GM19455 (cell line): ENCODE measurements around the gene C12orf42.
"Not testable (repeated sequence)": the region's sequence is repeated elsewhere in the genome, so short reads cannot be mapped to it uniquely, and the experiment has no call there.

Experiments
- ATAC-seq: cut with Tn5 transposase; IDR thresholded peaks from one replicate; pipeline ENCODE4 v1.9.1; 2021; ENCODE audit not compliant: unreplicated experiment

C12orf42 gene

GRCh38 chr12:103498990-103499389, 3.2 kb upstream of the C12orf42 start:
- no peak for ATAC-seq

DNA sequence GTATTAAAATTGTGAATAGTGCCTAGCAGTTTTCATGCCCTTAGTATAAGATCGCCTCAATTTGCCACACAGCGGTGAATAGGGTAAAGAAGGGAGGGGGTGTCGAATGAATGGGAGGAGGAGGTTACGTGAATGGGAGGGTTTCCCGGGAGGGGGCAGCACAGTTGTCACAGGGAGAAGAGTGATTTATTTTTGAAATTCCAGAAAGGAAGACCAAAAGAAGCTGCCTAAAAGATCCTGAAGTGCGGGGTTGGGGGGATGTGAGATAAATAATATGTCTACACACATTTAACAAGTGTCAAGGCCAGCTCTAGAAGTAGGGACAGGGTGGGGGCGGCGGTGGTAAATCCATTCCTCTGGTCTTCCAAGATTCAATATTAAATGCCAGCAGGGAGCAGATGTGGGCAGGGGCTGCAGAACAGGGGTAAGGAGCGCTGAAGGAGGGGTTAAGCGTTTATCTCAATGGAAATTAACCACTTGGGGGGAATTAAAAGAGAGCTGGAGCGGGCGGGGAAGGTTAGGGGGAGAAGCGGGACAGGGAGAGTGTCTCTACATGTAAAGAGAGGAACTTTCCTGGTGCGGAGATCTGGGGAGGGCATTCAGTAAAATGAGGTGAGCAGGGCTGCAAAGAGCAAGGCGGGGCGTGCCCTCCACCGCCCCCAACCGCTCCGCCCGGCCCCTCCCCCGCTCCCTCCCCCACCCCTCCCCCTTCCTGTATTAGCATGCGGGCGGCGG, 867 bp downstream of the C12orf42 start:
- ATAC-seq = no peak

DNA sequence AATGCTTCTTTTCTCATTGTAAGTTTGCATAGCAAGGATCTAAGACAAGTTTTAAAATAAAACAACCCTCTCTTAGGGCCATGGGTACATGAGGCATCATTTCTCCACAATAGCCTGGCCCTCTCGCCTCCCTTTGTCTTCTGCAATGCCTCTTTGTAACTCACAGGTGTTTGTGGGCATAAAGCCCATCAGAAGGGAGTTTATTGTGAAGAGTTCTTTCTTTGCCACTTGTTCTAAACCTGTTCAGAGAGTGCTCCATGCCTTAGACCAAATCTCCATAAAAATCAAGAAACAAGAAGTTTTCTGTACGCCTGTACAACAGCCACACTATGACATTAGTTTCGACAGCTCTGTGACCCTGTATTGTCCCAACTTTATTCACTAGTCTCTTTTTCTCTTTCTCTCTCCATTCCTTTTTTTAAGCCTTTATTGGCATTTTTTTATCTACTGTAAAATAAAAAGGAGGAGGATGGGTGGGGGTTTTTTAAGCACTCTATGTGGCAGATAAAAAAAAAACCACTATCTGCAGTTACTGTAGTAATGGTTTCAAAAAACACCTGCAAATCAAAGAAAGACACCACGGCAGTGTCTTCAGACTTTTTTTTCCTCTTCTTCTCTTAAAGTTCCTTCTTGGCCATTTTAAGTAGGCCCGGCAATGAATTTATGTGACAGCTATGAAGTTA, 1.6 kb downstream of the C12orf42 start:
- ATAC-seq = no peak

DNA sequence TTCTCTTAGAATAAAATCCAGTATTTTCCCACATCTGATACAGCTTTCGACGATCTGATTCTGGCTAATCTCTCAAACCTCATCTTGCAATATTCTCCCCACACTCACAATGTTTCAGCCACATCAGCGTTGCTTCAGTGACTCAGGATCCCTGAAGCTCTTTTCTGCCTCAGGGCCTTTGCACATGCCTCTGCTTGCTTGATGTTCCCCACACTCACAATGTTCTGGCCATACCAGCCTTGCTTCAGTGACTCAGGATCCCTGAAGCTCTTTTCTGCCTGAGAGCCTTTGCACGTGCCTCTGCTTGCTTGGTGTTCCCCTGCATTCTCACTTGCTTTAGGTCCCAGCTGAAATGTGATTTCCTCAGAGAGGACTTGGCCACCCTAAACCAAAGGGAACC, 2.6 kb downstream of the C12orf42 start:
- ATAC-seq = no peak

- ATAC-seq = no peak
Measured at GRCh38 chr12:103482365-103482764, 13.4 kb downstream of the C12orf42 start.

DNA sequence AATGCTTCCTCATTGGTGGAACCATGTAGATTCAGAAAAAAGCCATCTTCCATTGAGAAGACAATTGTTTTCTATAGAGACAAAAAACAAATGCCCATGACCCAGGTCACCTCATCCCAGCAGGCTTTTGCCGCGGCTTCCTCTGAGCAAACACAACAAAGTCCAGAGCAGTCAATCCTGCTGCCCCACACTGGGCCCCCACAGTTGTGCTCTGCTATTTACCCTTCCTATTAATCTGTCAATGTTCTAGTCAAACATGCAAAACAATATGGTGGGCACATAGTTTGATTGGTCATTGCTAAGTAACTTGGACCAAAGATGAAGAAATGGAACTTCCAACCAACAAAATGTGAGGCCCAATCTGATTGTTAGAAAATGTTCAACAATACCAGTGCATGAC, 20.7 kb downstream of the C12orf42 start:
- no peak for ATAC-seq

- no peak for ATAC-seq
Measured at GRCh38 chr12:103470664-103471063, 25.1 kb downstream of the C12orf42 start.

GRCh38 chr12:103469719-103470118, 26.0 kb downstream of the C12orf42 start:
- ATAC-seq = no peak

DNA sequence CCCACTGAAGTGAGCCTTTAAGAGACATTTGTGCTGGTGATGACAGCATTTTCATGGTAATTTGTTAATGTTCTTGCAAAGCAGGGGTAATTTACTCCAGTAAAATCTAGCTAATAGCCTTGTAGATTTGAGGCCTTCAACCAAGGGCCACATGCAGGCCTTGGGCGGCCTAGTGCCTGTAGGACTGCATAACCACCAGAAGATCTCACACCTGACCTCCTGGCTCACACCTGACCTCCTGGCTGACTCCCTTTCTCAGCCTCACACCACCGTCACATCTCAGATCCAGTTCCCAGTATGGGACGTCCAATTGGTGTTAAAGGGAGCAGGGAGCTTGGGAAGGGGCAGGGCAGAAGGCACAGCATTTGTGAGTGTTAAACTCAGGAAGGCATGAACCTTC, 26.9 kb downstream of the C12orf42 start:
- no peak for ATAC-seq

DNA sequence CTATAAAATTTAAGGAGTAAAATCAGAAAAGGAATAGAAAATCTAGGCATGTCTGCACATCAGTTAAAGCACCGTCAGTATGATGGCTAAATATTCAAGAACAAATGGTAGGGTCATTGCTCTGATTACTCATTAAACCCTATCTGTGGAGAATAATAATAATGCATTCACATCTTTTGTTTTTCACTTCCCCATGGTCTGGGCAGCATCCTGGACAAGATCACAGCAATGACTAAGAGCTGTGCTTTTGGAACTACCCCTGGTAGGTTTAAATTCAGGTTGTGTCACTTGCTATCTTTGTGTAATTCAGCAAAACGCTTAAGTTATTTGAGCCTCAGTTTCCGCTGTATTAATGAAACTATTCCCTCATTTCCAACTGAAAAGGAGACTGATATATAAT, 33.1 kb downstream of the C12orf42 start:
- ATAC-seq = peak; percentile 81

DNA sequence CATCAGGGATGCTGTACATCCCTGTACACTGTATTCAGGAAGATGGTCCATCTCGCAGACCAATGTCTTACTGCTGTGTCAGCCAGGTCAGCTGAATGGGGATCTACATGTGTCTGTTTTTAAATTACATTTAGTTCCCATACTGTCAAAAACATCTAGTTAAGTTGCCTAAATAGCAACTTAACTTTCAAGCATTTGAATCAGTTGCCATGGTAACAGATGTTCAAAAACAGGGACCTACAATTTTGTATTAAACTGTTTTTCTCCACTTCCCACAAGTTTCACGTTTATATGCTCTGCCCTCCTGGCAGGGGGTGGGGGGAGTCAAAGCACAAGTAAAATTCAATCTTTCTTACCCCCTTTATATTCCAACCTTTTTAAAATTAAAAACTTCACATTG, 38.3 kb downstream of the C12orf42 start:
- no peak for ATAC-seq

- no peak for ATAC-seq
Measured at GRCh38 chr12:103456006-103456405, 39.8 kb downstream of the C12orf42 start.

DNA sequence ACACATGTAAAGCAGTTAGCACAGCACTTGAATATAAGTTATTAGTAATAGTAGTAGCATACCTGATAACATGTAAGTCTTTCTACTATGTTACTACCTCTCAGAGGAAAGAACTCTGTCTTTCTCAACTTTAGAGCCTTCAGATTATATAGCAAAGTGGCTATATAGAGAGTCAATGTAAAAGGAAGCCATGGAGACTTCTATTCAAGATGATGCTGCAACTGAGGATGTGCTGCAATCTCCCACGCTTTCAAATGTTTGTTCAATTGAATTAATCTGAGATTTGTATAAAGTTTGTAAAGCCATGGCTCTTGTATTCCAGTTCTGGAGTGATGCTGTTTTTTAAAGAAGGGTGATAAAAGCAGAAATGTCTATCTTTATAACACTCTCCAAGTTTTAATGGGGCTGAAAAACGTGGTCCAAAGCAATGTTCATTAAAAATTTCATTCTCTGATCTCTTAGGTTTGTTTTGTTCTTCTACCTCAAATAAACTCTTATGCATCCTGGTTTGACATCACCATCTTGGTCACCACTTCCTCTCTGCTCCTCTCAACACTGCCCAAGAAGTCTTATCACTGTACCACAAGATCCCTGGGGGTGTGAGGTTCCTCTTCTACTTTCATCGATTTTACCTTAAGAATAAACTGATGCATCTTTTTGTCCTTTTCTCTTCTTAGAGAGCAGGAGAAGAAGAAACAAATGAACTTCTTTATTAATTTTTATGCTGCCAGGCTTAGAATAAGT, 40.6 kb downstream of the C12orf42 start:
- no peak for ATAC-seq

DNA sequence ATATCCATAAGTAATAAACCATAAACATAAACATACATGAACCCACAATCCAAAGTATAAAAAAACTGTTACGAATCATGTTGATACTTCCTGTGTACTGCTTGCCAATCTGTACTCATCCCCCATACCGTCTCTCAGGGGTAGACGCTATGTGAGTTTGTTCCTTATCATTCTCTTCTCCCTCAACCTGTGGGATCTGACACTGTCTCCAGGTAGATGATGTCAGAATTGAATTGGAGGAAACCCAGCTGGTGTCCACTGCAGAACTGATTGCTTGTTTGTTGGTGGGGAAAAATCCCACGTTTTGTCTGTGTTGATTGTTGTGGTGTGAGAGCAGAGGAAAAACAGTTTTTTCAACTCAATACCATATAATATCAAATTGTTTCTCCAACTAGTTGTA, 50.8 kb downstream of the C12orf42 start:
- no peak for ATAC-seq

DNA sequence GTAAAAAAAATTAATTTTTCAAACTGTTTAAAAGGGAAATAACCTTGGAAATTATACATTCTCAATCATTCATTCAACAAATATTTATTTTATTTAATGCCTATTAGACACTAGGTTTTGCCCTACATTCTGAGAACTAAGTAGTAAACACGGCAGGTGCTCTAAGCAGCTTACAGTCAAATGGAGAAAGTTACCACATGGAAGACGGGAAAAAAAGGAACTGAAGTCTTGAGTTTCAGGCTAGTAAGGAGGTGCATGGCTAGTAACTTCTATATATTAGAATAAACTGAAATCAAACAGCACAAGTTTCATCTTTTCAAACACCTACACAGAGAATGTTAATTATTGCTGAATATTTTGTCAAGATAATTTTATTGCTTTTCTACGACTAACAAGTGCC, 52.9 kb downstream of the C12orf42 start:
- ATAC-seq = peak; percentile 36

- no peak for ATAC-seq
Measured at GRCh38 chr12:103442182-103442555, 53.6 kb downstream of the C12orf42 start.

DNA sequence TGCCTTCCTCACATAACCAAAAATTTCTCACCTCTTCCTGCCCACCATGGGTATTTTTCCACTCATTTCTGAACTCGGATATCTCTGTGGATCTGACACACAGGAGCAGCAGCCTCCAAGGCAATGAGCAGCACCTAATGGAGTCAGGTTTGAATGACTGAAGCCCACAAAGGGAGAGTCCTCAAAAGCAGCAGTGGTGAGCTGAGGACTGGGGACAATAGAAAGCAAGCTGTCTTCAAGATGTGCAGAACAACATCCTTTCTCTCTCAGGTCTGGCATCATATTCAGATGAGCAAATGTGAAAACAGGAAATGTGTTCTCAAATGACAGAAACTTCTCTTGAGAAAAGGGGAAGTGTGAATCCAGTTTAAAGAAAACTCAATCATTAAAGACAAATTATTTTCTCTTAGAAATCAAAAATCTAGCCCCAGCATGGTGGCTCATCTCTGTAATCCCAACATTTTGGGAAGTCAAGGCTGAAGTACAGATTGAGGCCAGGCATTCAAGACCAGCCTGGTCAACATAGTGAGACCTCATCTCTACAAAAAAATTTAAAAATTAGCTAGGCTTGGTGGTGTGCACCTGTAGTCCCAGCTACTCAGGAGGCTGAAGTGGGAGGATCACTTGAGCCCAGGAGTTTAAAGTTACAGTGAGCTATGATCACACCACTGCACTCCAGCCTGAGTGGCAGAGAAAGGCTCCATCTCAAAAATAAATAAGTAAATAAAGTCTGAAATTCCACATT, 54.2 kb downstream of the C12orf42 start:
- ATAC-seq = peak; percentile 99

- not testable (repeated sequence) for ATAC-seq
Measured at GRCh38 chr12:103434165-103435105, 61.3 kb downstream of the C12orf42 start.

DNA sequence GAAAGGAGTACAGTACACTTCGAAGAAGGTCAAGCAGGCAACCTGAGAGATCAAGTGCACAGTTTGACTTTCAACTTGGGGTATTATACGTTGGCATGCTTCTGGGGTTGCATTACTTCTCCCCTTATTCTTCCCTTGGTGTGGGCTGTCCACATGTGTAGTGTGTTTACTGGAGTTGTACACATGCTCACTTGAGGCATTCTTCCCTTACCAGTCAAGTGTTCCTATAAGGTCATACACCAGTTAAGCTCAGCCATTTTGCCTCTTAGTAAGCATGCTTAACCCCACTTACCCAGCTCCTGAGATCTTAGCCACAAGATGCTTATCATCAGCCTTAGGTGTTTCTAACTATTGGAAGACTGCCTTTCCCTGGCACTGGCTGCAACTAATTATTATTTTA, 63.8 kb downstream of the C12orf42 start:
- no peak for ATAC-seq

GRCh38 chr12:103431387-103431786, 64.4 kb downstream of the C12orf42 start:
- no peak for ATAC-seq
